ENCODE data around the gene DLL1. TPM values are rescaled to one million over a fixed set of nuclear protein-coding genes. Genes with fewer than 3 reads are reported as not detected.

DLL1 gene
- total RNA-seq, 4 donors from 2014 or later = 3.3 to 7.9 (median 6.6) TPM

- H3K27ac ChIP-seq = peak overlapping the region in 1 of 4 donors; percentile 61
- H3K27me3 ChIP-seq = peaks cover 0 to 31% of the 10 kb centered on the region in 2 donors
- TF ChIP-seq CTCF (IDR thresholded peaks at IDR 0.05) = no peak
- no peak for TF ChIP-seq POLR2A (IDR thresholded peaks at IDR 0.05)
- TF ChIP-seq EP300 (IDR thresholded peaks at IDR 0.05) = no peak
- no peak overlapping the region for H3K4me3 ChIP-seq
- H3K36me3 ChIP-seq = peaks cover 0 to 17% (median 0%) of the 10 kb centered on the region in 3 donors
- H3K4me1 ChIP-seq = peaks cover 0 to 52% (median 30%) of the 10 kb centered on the region in 4 donors
- H3K9me3 ChIP-seq = no peaks in the 10 kb centered on the region
- 28 to 38% methylated on average over 24 to 26 of the region's 26 CpGs for WGBS, 2 donors
- no peak for DNase-seq (ENCODE audit: low spot score in 2 of 2)
These were observed 4.5 kb downstream of the DLL1 start for GRCh38 chr6:170286246-170286933.

GRCh38 chr6:170285482-170285881 is 5.4 kb downstream of the DLL1 start:
- peaks cover 0 to 17% (median 0%) of the 10 kb centered on the region in 3 donors for H3K36me3 ChIP-seq
- WGBS, 2 donors = 85 to 90% methylated on average over 4 to 5 of the region's 5 CpGs
- peaks cover 0 to 43% (median 27%) of the 10 kb centered on the region in 4 donors for H3K4me1 ChIP-seq
- H3K27ac ChIP-seq = no peak overlapping the region
- no peak for DNase-seq (ENCODE audit: low spot score in 2 of 2)
- TF ChIP-seq POLR2A (IDR thresholded peaks at IDR 0.05) = no peak
- no peak for TF ChIP-seq CTCF (IDR thresholded peaks at IDR 0.05)
- TF ChIP-seq EP300 (IDR thresholded peaks at IDR 0.05) = no peak
- H3K9me3 ChIP-seq = no peaks in the 10 kb centered on the region
- no peak overlapping the region for H3K4me3 ChIP-seq
- H3K27me3 ChIP-seq = peaks cover 0 to 27% of the 10 kb centered on the region in 2 donors

GRCh38 chr6:170284866-170285469 is 5.9 kb downstream of the DLL1 start:
- H3K4me1 ChIP-seq = peaks cover 0 to 39% (median 25%) of the 10 kb centered on the region in 4 donors
- 88 to 94% methylated on average over 16 to 17 of the region's 24 CpGs for WGBS, 2 donors
- H3K9me3 ChIP-seq = no peaks in the 10 kb centered on the region
- no peak overlapping the region for H3K4me3 ChIP-seq
- peaks cover 0 to 17% (median 0%) of the 10 kb centered on the region in 3 donors for H3K36me3 ChIP-seq
- H3K27ac ChIP-seq = no peak overlapping the region
- no peak for DNase-seq (ENCODE audit: low spot score in 2 of 2)
- TF ChIP-seq EP300 (IDR thresholded peaks at IDR 0.05) (no peak), POLR2A (IDR thresholded peaks at IDR 0.05) (no peak), CTCF (IDR thresholded peaks at IDR 0.05) (no peak)
- peaks cover 0 to 23% of the 10 kb centered on the region in 2 donors for H3K27me3 ChIP-seq

- Histone ChIP-seq H3K36me3 (peaks cover 0 to 17% (median 0%) of the 10 kb centered on the region in 3 donors), H3K27ac (no peak overlapping the region), H3K4me3 (no peak overlapping the region), H3K9me3 (no peaks in the 10 kb centered on the region), H3K4me1 (peaks cover 0 to 32% (median 19%) of the 10 kb centered on the region in 4 donors), H3K27me3 (peaks cover 0 to 17% of the 10 kb centered on the region in 2 donors)
- WGBS, 2 donors = 94% methylated on average over 6 to 10 of the region's 15 CpGs
- TF ChIP-seq EP300 (IDR thresholded peaks at IDR 0.05) = no peak
- no peak for TF ChIP-seq POLR2A (IDR thresholded peaks at IDR 0.05)
- TF ChIP-seq CTCF (IDR thresholded peaks at IDR 0.05) = no peak
- DNase-seq (ENCODE audit: low spot score in 2 of 2) = no peak
These were observed 6.6 kb downstream of the DLL1 start for GRCh38 chr6:170284126-170284773.
